Fibroblast of skin of scalp (primary cell): Measurements from ENCODE around the gene MIDN.
"Not testable (repeated sequence)": the region's sequence is repeated elsewhere in the genome, so short reads cannot be mapped to it uniquely, and the experiment has no call there.

Experiments
- DNase-seq: peaks from one replicate; pipeline ENCODE4 v3.0.0-alpha.2; 2013

The MIDN gene

GRCh38 chr19:1295169-1296012, 47.0 kb downstream of the MIDN start:
- no peak for DNase-seq

DNA sequence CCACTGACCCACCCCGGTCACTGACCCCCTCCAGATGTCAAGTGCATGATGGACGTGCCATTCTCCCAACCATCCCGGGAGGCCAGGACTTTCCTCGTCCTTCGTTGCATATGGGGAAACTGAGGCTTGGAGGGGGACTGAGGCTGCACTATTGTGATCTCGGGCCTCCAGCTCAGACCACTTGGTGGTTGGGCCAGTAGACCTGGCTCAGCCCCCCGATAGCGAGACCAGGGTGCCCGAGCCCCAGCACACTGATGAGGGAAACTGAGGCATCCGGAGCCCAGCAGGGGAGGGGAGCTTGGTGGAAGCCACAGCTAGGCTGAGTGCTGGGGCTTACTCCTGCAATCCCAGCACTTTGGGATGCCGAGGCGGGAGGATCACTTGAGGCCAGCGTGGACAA, 47.7 kb downstream of the MIDN start:
- DNase-seq = no peak

GRCh38 chr19:1296575-1297271, 48.3 kb downstream of the MIDN start:
- DNase-seq = no peak

- DNase-seq = no peak
Observed at GRCh38 chr19:1298235-1298634, 49.9 kb downstream of the MIDN start.

DNA sequence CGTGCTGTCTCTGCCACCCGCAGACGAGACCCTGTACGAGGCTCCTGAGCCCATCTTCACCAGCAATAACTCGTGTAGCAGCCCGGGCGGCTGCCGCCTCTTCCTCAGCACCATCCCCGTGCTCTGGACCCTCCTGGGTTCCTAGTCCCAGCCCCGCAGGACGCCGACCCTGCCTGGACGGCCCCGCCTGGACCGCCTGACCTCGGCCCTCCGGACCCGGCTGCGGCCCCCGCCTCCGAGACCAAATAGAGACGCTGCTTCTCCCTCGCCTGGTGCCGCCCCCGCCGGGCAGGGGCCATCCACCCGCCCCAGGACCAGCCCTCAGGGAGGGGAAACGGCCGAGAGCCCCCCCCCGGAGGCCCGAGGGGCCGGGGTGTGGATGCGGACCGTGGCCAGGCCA, 51.4 kb downstream of the MIDN start:
- no peak for DNase-seq

GRCh38 chr19:1300744-1301490, 52.5 kb downstream of the MIDN start:
- DNase-seq = no peak

- DNase-seq = no peak
Observed at GRCh38 chr19:1302533-1303239, 54.3 kb downstream of the MIDN start.

GRCh38 chr19:1304197-1304924, 56.0 kb downstream of the MIDN start:
- DNase-seq = no peak

DNA sequence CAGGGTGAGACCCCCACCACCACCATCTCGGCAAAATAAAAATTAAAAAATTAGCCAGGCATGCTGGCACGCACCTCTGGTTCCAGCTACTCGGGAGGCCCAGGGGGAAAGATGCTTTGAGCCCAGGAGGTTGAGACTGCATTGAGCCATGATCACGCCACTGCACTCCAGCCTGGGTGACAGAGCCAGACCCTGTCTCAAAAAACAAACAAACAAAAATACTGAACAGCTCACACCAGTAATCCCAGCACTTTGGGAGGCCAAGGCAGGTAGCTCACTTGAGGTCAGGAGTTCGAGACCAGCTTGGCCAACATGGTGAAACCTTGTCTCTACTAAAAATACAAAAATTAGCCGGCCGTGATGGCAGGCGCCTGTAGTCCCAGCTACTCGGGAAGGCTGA, 57.0 kb downstream of the MIDN start:
- not testable (repeated sequence) for DNase-seq

GRCh38 chr19:1307320-1307719, 58.9 kb downstream of the MIDN start:
- DNase-seq = no peak

- no peak for DNase-seq
Observed at GRCh38 chr19:1307755-1308303, 59.4 kb downstream of the MIDN start.

GRCh38 chr19:1308718-1309117, 60.3 kb downstream of the MIDN start:
- DNase-seq = no peak
